SKM-1 (cell line): ENCODE data around the gene LCE1C.

Source experiments
- DNase-seq: peaks from one replicate; lab custom pipeline; 2025; ENCODE audit not compliant: unreplicated experiment; lab: John Stamatoyannopoulos, UW

The LCE1C gene

DNA sequence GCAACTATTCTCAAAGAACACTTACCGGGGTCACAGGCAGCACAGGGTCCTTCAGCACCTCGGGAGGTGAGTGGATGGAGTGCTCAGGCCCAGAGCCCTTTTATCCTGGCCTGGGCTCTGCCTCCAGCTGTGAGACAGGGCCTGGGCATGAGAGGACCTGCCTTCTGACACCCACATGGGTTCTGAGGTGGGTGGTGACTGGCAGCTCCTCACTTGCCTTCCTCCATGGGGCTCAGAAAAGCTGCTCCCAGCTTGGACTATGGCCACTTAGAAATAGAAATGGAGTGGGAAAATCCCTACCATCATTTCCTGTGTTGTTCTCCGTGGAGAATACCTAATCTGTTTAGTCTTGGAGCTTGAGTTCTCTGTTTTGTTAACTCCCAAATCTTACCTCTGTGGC, at the start of gene LCE1C:
Gene LCE1C (minus strand): TSS at position 76 of the 400 bp plus-strand sequence. CDS start 1,173 bp downstream, outside the sequence.
- no peak for DNase-seq

- no peak for DNase-seq
These were observed 49.2 kb upstream of the LCE1C start for GRCh38 chr1:152855661-152856060.

GRCh38 chr1:152842556-152842955, 36.1 kb upstream of the LCE1C start, which contains the start of gene LCE6A:
Gene LCE6A (plus strand): TSS chr1:152842856. CDS start chr1:152843521, 665 bp downstream.
- DNase-seq: no peak

GRCh38 chr1:152836870-152837269, 30.4 kb upstream of the LCE1C start:
- DNase-seq: no peak

- no peak for DNase-seq
These were observed 20.7 kb upstream of the LCE1C start, which contains the start of gene LCE1A for GRCh38 chr1:152827173-152827572. Gene LCE1A (plus strand): TSS chr1:152827473. CDS start chr1:152827473, 0 bp downstream.

DNA sequence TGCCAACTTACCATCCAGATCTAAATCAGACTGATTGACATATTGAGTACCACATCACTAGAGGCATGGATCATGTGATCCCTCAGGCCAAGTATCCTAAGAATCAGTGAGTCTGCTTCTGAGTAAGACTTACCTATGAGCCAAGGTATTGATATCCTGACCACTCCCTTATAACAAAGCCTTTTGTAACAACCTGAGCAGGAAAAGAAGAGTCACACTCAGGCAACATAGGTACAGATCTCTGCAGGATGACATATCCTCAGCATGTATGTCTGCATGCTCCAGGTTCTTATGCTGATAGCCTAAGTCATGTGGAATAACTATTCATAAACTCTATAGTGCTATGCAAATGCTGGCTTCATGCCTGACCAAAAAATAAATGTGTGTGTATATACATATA, 18.5 kb upstream of the LCE1C start:
- DNase-seq: no peak

- DNase-seq: no peak
These were observed 16.8 kb upstream of the LCE1C start for GRCh38 chr1:152823294-152823693.

- DNase-seq: no peak
These were observed 10.9 kb upstream of the LCE1C start for GRCh38 chr1:152817309-152817708.

DNA sequence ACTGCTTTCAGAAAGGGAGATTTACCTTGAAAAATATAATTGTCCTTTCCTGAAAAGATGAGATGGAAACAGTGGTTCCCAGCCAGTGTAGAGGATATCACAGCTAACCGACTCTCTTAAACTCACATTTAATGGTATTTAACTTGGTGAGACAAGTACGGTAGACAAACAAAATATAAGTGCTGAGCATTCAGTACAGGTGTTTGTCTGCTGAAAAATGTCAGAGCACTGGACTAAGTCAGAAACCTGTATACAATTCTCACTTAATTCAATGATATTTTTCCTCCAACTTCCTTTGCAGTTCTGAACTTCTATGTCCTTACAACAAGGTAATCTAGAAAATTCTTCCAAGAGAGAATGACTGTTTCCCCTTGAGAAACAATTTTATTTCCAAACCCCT, 5.2 kb upstream of the LCE1C start, which contains the start of gene LCE1B:
Gene LCE1B (plus strand): TSS at position 301 of the 400 bp plus-strand sequence. CDS start 476 bp downstream, outside the sequence.
- no peak for DNase-seq

GRCh38 chr1:152811050-152811449, 4.6 kb upstream of the LCE1C start:
- DNase-seq: no peak

DNA sequence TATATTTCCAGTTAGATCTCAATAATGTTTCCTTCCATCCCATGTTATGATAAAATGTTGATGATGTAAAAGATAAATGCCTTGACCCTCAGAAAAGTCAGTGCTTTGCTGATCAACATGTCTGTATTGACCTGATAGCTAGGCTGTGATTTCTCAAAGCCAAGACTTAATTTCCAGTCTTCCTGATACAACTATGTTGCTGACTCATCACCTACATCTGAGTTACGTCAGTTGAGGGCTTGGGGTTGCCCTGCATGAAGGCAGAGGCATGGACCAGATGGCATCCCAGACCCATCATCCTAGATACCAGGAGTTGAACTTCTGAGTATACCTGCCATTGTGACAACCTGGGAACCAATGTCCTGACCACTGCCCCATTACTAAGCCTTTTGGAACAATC, 5.1 kb downstream of the LCE1C start:
- no peak for DNase-seq

- no peak for DNase-seq
These were observed 10.0 kb downstream of the LCE1C start, which contains the start of gene LCE1D for GRCh38 chr1:152796421-152796820. Gene LCE1D (plus strand): TSS chr1:152796721. CDS start chr1:152797795, 1,074 bp downstream.

DNA sequence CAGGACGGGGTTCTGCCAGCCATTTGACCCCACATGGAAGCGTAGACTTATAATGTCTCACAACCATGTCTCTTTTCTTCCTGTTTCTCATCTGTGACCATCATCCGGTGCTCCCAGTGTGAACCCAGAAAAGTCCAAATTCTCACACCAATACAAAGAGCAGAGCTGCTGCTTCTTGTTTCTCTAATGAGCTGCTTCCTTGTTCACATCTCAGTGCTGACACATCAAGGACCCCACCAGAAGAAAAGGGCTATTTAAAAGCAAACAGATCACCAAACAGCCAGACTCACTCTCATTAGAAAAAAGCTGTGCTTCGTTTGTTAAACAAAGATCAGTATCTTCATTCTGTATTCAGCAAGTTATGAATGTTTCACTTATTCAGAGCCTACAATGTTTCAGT, 10.8 kb downstream of the LCE1C start:
- DNase-seq: no peak

DNA sequence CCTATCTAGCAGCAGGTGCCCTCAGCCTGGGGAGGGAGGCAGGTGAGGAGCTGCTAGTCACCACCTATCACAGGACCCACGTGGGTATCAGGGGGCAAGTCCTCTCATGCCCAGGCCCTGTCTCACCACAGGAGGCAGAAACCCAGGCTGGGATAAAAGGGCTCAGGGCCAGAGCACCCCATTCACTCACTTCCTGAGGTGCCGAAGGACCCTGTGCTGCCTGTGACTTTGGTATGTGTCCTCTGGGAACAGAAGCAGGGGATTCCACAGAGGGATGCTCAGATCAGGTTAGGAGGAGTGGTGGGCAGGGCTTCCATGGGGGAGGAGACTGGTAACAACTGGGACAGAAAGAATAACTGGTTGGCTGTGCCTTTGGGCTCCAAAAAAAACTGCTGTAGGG, 20.4 kb downstream of the LCE1C start, which contains the start of gene LCE1E:
Gene LCE1E (plus strand): TSS at position 181 of the 400 bp plus-strand sequence. CDS start 1,043 bp downstream, outside the sequence.
- DNase-seq: no peak

GRCh38 chr1:152783095-152783494, 23.4 kb downstream of the LCE1C start:
- DNase-seq: no peak

DNA sequence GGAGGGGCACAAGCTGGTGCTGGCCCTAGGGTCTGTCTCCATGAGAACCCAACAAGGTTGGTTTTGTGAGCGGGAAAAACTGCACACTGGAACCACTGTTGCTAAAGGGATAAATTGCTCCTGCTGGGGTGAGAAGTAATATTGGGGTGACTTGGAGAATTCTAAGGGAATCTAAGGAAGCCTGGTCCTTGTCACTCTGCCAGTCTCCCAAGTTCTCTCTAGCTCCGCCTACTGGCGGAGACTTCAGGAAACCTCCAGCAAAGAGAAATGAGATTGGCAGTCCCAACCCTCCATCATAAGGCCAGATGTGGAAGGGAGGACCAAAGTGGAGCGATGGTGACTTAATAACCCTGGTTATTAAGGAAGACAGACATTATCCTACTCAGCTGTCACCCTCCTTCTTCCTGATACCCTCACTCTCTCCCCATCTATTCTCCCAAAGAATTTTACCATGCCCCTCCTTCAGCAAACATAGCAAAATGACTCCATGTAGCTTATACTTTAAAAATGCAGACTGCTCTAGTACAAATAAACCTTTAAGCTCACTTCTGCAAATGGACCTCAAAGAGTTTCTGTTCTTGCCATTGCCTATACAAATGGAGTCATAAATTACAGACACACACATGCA, 28.8 kb downstream of the LCE1C start:
- DNase-seq: peak; percentile 9

- DNase-seq: no peak
These were observed 30.1 kb downstream of the LCE1C start for GRCh38 chr1:152776361-152776760.

DNA sequence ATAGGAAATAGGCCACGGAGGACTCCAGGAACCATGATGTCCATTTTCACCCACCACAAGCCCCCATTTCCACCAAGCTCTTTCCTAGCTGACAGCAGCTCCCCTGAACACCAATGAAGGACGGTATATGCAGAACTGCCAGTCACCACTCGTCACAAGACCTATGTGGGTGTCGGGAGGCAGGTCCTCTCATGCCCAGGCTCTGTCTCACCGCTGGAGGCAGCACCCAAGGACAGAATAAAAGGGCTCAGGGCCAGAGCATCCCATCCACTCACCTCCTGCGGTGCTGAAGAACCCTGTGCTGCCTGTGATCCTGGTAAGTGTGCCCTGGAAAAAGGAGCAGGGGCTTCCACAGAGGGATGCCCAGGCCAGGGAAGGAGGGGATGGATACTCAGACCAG, 31.6 kb downstream of the LCE1C start, which contains the start of gene LCE1F:
Gene LCE1F (plus strand): TSS at position 266 of the 400 bp plus-strand sequence. CDS start 1,232 bp downstream, outside the sequence.
- no peak for DNase-seq

DNA sequence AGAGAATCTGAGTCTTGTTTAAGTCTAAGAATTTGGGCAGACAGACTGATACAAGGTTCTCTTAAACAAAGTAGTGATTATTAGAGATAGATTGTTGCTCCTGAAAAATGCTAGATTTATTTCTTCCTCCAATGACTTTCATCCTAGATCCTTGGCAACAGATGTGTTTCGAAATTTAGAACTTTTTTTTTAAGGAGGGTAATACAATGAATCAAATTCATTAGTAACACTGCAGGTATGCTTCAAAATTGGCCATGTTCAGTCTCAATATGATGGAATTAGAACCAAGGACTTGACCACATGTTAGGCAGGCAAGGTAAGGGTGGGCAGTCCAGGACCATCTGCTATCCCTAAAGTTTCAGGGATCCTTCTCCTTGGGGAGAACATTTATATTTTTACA, 36.0 kb downstream of the LCE1C start:
- no peak for DNase-seq

DNA sequence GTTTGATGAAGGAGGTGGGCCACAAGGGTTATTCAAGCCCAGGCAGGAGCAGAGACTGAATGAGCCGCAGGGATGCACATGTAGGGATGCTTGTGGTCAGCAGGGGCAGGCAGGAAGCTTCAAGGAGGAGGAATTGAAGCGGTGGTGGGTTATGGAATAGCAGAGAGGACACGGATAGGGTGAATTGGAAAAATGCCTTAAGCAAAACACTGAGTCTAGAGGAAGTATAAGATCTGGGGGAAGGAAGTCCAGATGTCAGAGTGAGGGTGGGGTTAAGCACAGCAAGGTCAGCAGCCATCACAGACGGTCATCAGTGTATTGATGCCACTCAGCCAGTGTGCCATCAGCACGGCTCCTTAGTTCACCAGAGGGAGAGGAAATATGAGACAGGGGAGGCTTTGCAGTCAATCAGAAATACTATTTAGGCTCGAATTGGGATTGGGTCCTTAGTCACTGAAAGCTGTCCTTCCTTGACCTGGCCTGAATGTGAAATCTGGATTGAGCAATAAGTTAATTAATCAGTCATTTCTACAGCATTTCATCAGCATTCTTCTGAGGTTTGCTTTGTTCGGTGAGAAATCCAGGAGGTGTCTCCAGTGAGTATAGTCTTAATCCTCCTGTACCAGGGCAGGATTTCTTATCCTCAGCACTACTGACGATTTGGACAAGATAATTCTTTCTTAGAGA, 37.5 kb downstream of the LCE1C start:
- no peak for DNase-seq

DNA sequence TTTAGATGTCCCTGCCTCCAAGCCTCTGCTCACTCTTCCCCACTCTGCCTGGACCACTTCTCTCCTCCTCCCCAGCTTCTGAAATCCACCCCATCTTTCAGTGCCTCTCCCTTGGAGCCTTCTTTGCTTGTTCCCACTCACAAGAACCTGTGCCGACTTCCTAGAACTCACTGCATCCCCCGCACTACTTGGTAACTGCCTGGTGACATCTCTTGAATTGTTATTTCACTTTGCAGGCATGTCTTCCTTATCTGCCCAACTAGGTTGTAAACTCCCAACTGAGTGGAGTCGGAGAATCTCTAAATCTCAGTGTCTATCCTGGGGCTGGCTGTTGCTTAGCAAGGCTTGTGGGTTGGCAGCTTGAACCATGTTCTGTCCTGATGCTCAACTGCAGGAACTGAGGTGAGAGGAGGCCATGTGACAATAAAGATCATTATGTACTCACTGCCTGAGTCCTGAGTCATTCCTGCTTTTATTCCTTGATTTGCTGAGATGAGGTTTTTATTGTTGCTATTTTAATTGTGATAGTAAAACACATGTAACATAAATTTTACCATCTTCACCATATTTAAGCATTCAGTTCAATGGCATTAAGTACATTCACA, 44.7 kb downstream of the LCE1C start:
- DNase-seq: no peak
